Measurements from ENCODE around the gene PTGIR. TPM values are rescaled to one million over a fixed set of nuclear protein-coding genes. Genes with fewer than 3 reads are reported as not detected.

The PTGIR gene
- total and polyA plus RNA-seq, 8 donors, result 0.56 to 4.6 (median 2.6) TPM

DNA sequence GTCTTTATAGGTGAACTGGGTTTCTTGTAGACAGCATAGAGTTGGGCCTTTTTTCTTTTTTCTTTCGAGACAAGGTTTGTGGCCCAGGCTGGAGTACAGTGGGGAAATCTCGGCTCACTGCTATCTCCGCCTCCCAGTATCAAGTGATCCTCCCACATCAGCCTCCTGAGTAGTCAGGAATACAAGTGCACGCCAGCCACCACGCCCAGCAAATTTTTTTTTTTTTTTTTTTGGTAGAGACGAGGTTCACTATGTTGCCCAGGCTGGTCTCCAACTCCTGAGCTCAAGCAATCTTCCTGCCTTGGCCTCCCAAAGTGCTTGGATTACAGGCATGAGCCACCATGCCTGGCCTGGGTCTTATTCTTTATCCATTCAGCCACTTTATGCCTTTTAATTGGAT, 28.9 kb downstream of the PTGIR start:
- H3K9me3 ChIP-seq, result no peaks in the 10 kb centered on the region
- ATAC-seq (no peak), DNase-seq (no peak), FAIRE-seq (no peak)
- TF ChIP-seq, protein P1, sequence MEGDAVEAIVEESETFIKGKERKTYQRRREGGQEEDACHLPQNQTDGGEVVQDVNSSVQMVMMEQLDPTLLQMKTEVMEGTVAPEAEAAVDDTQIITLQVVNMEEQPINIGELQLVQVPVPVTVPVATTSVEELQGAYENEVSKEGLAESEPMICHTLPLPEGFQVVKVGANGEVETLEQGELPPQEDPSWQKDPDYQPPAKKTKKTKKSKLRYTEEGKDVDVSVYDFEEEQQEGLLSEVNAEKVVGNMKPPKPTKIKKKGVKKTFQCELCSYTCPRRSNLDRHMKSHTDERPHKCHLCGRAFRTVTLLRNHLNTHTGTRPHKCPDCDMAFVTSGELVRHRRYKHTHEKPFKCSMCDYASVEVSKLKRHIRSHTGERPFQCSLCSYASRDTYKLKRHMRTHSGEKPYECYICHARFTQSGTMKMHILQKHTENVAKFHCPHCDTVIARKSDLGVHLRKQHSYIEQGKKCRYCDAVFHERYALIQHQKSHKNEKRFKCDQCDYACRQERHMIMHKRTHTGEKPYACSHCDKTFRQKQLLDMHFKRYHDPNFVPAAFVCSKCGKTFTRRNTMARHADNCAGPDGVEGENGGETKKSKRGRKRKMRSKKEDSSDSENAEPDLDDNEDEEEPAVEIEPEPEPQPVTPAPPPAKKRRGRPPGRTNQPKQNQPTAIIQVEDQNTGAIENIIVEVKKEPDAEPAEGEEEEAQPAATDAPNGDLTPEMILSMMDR (IDR thresholded peaks at IDR 0.05), result no peak
- 86 to 90% methylated on average over 6 of the region's 6 CpGs for WGBS, 2 donors
- peaks cover 0 to 3% (median 0%) of the 10 kb centered on the region in 3 donors for H3K4me1 ChIP-seq
- no peaks in the 10 kb centered on the region for H3K27me3 ChIP-seq
- no peaks in the 10 kb centered on the region for H3K36me3 ChIP-seq
- intact Hi-C loops (cut with DNase I), result no loop called here
- H3K4me3 ChIP-seq, result no peak overlapping the region
- H3K27ac ChIP-seq, result no peak overlapping the region

DNA sequence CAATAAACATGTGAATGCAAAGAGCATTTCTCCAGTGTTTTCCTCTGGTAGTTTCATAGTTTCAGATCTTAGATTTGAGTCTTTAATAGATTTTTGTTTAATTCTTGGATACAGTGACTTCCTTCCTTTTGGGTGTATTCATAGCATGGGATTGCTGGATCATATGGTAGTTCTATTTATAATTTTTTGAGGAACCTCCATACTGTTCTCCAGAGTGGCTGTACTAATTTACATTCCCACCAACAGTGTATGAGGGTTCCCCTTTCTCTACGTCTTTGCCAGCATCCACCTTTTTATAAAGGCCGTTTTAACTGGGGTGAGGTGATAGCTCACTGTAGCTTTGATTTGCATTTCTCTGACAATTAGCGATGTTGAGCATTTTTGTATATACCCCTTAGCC, 33.0 kb downstream of the PTGIR start:
- no peak for DNase-seq
- no peak for FAIRE-seq
- Histone ChIP-seq H3K4me1 (no peaks in the 10 kb centered on the region), H3K4me3 (no peak overlapping the region), H3K36me3 (no peaks in the 10 kb centered on the region), H3K27ac (no peak overlapping the region), H3K9me3 (no peaks in the 10 kb centered on the region), H3K27me3 (no peaks in the 10 kb centered on the region)
- intact Hi-C loops (cut with DNase I), result no loop called here
- no peak for ATAC-seq
- 87% methylated on average over 3 of the region's 3 CpGs for WGBS, 2 donors
- TF ChIP-seq, protein P1 (IDR thresholded peaks at IDR 0.05), result no peak

DNA sequence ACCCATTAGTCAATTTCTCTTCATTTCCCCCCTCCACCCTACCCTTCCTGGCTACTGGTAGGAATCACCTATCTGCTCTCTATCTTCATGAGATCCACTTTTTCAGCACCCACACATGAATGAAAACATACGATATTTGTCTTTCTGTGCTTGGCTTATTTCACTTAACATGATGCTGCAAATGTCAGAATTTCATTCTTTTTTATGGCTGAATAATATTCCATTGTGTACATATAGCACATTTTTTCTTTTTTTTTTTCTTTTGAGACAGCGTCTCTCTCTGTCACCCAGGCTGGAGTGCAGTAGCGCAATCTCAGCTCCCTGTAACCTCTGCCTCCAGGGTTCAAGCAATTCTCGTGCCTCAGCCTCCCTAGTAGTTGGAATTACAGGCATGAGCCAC, 33.6 kb downstream of the PTGIR start:
- Histone ChIP-seq H3K36me3 (no peaks in the 10 kb centered on the region), H3K4me3 (no peak overlapping the region), H3K9me3 (no peaks in the 10 kb centered on the region), H3K27ac (no peak overlapping the region), H3K27me3 (no peaks in the 10 kb centered on the region), H3K4me1 (no peaks in the 10 kb centered on the region)
- ATAC-seq (no peak), FAIRE-seq (no peak), DNase-seq (no peak)
- intact Hi-C loops (cut with DNase I), result no loop called here
- WGBS, 2 donors, result 93 to 95% methylated on average over 4 of the region's 4 CpGs
- TF ChIP-seq, protein P1 (IDR thresholded peaks at IDR 0.05), result no peak

DNA sequence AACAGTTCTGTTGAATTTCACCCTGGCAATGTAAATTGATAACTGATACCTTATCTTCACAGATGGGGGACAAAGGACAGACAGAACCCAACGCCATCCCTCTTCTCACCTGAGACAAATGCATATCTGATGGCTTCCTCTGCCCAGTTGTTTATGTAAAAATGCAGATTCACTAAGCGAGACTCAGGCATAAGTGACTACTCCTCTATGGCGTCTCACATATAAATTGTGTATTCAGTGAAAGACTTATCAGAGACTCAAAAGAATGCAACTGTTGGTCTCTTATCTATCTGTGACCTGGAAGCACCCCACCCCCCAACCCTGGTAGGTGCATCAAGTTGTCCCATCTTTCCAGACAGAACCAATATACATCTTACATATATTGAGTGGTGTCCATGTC, 37.0 kb downstream of the PTGIR start:
- Histone ChIP-seq H3K9me3 (no peaks in the 10 kb centered on the region), H3K4me3 (no peak overlapping the region), H3K36me3 (no peaks in the 10 kb centered on the region), H3K27me3 (no peaks in the 10 kb centered on the region), H3K4me1 (no peaks in the 10 kb centered on the region), H3K27ac (no peak overlapping the region)
- WGBS, 2 donors, result 83 to 90% methylated on average over 3 of the region's 3 CpGs
- intact Hi-C loops (cut with DNase I), result no loop called here
- ATAC-seq (no peak), DNase-seq (no peak), FAIRE-seq (no peak)
- TF ChIP-seq, protein P1 (IDR thresholded peaks at IDR 0.05), result no peak

DNA sequence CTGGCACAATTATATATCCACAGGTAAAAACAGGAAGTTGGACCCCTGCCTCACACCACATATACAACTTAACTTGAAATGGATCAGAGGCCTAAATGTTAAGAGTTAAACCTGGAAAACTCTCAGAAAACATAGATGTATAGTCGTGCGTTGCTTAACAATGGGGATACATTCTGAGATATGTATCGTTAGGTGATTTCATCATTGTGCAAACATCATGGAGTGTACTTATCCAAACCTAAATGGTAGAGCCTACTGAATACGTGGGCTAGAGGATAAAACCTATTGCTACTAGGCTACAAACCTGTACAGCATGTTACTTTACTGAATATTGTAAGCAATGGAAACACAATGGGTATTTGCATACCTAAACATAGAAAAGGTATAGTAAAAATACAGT, 38.6 kb downstream of the PTGIR start:
- intact Hi-C loops (cut with DNase I), result no loop called here
- Histone ChIP-seq H3K9me3 (no peaks in the 10 kb centered on the region), H3K4me1 (no peaks in the 10 kb centered on the region), H3K27ac (no peak overlapping the region), H3K27me3 (no peaks in the 10 kb centered on the region), H3K36me3 (no peaks in the 10 kb centered on the region), H3K4me3 (no peak overlapping the region)
- no peak for DNase-seq
- no peak for FAIRE-seq
- TF ChIP-seq, protein P1 (IDR thresholded peaks at IDR 0.05), result no peak
- 78 to 82% methylated on average over 4 of the region's 4 CpGs for WGBS, 2 donors
- ATAC-seq, result no peak
